ENCODE results near the gene EEIG1.

EEIG1 gene

GRCh38 chr9:127937388-127938297 is 43.1 kb downstream of the EEIG1 start, which contains the start of gene DPM2:
DPM2 (minus strand) TSS chr9:127937854; CDS start chr9:127937820, 34 bp downstream.
- no peak for DNase-seq

GRCh38 chr9:127937056-127937387 is 43.8 kb downstream of the EEIG1 start:
- no peak for DNase-seq

GRCh38 chr9:127936347-127936852 is 44.4 kb downstream of the EEIG1 start:
- no peak for DNase-seq

GRCh38 chr9:127935765-127936221 is 45.0 kb downstream of the EEIG1 start:
- no peak for DNase-seq

- DNase-seq = no peak
Measured at GRCh38 chr9:127934986-127935385, 45.8 kb downstream of the EEIG1 start.

GRCh38 chr9:127934248-127934647 is 46.5 kb downstream of the EEIG1 start:
- DNase-seq = no peak

- no peak for DNase-seq
Measured at GRCh38 chr9:127931092-127931881, 49.5 kb downstream of the EEIG1 start.

Data from cortex of kidney (tissue), 1 donor.